ENCODE results near the gene HBEGF. TPM values are rescaled to one million over a fixed set of nuclear protein-coding genes. Genes with fewer than 3 reads are reported as not detected.

Gene HBEGF
- total RNA-seq, 2 experiments from 2014 or later = 12.8 TPM

GRCh38 chr5:140286424-140286823, 60.0 kb downstream of the HBEGF start:
- no peak for ATAC-seq (ENCODE audit: low read depth)
- Mint-ChIP-seq H3K27ac (no peak overlapping the region), H3K9me3 (no peaks in the 10 kb centered on the region), H3K27me3 (no peaks in the 10 kb centered on the region), H3K36me3 (peaks cover 16% of the 10 kb centered on the region), H3K4me1 (peaks cover 11% of the 10 kb centered on the region), H3K4me3 (no peak overlapping the region)
- POLR2A ChIA-PET = no interaction called here
- no peak for DNase-seq

- POLR2A ChIA-PET = no interaction called here
- no peaks in the 10 kb centered on the region for H3K9me3 Mint-ChIP-seq
- H3K36me3 Mint-ChIP-seq = peaks cover 2% of the 10 kb centered on the region
- no peak overlapping the region for H3K27ac Mint-ChIP-seq
- peaks cover 8% of the 10 kb centered on the region for H3K4me1 Mint-ChIP-seq
- no peaks in the 10 kb centered on the region for H3K27me3 Mint-ChIP-seq
- ATAC-seq (ENCODE audit: low read depth) (no peak), DNase-seq (no peak)
- H3K4me3 Mint-ChIP-seq = no peak overlapping the region
Observed at GRCh38 chr5:140284013-140284412, 62.4 kb downstream of the HBEGF start.

Other genes with a start within 250 kb of the HBEGF start
- gene PURA, start 232.5 kb downstream of the HBEGF start, total RNA-seq = 10 to 100 TPM; 19.8 TPM
- 1 to 10 TPM; 6.9 to 7.3 TPM for gene IGIP, start 220.7 kb downstream of the HBEGF start, total RNA-seq
- gene CYSTM1, start 171.4 kb downstream of the HBEGF start, total RNA-seq = 10 to 100 TPM; 12.1 to 13.5 TPM
- gene PFDN1, start 43.5 kb downstream of the HBEGF start, total RNA-seq = 10 to 100 TPM; 47.7 to 48.3 TPM
- under 1 TPM; 0.17 to 0.31 TPM for gene SLC4A9, start 13.6 kb upstream of the HBEGF start, total RNA-seq
- 100 to 1,000 TPM; 148 to 156 TPM for gene ANKHD1, start 55.2 kb upstream of the HBEGF start, total RNA-seq
- gene EIF4EBP3, start 201.1 kb upstream of the HBEGF start, total RNA-seq = 10 to 100 TPM; 11.8 to 12.0 TPM
- 10 to 100 TPM; 34.4 to 36.9 TPM for gene SRA1, start 210.9 kb upstream of the HBEGF start, total RNA-seq
- gene APBB3, start 218.0 kb upstream of the HBEGF start, total RNA-seq = 10 to 100 TPM; 41.3 to 47.7 TPM
- 10 to 100 TPM; 80.8 to 94.0 TPM for gene SLC35A4, start 218.2 kb upstream of the HBEGF start, total RNA-seq

All from activated naive CD8-positive, alpha-beta T cell treated with anti-CD3 and anti-CD28 coated beads, Interleukin-2, amount 10 ng/mL, durations not matched to agents 7 days and 5 days (primary cell).